OCI-LY1 (cell line): Measurements from ENCODE around the gene ADGRV1.

Source experiments
- EZH2 ChIP-seq: fragments of 200-600 bp; sonication (generic), shearing (Covaris generic); IDR thresholded peaks from 2 replicates; pipeline ENCODE4 v1.8.0; 2017; ENCODE audit warnings: borderline replicate concordance, mixed run types, mild to moderate bottlenecking, antibody characterized with exemption, low read length, moderate library complexity, mixed read lengths
- TF ChIP-seq, protein P1 (sequence below): fragments of 200-600 bp; sonication (generic), shearing (Covaris generic); IDR thresholded peaks from 2 replicates; pipeline ENCODE4 v1.5.1; 2017; ENCODE audit warnings: mild to moderate bottlenecking, antibody characterized with exemption, low read length, moderate library complexity, mixed read lengths

DNA sequence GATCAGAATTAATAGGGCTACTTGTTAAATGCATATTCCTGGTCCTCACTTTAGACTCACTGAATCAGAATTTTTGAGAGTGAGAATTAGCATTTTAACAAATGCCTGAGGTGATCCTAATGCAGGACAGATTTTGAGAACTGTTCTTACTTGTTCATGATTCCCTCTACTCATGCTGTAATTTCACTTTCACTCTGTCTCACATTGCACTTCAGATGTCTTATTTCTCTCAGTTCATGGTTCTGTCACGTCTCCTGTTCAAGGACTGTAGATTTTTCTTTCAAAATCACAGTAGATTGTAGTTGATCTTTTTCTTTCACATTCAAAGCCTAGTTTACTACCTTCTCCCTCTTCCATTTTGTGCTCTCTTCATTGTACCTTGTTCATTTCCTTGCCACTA is 54.3 kb downstream of the ADGRV1 start:
- TF ChIP-seq, protein P1, sequence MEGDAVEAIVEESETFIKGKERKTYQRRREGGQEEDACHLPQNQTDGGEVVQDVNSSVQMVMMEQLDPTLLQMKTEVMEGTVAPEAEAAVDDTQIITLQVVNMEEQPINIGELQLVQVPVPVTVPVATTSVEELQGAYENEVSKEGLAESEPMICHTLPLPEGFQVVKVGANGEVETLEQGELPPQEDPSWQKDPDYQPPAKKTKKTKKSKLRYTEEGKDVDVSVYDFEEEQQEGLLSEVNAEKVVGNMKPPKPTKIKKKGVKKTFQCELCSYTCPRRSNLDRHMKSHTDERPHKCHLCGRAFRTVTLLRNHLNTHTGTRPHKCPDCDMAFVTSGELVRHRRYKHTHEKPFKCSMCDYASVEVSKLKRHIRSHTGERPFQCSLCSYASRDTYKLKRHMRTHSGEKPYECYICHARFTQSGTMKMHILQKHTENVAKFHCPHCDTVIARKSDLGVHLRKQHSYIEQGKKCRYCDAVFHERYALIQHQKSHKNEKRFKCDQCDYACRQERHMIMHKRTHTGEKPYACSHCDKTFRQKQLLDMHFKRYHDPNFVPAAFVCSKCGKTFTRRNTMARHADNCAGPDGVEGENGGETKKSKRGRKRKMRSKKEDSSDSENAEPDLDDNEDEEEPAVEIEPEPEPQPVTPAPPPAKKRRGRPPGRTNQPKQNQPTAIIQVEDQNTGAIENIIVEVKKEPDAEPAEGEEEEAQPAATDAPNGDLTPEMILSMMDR = no peak
- no peak for TF ChIP-seq EZH2
